K562 (cell line): ENCODE measurements around the gene SCMH1. TPM values are rescaled to one million over a fixed set of nuclear protein-coding genes. Genes with fewer than 3 reads are reported as not detected.
A peak's percentile ranks its signal among the peaks of the same experiment; 100 is the strongest.

ENCODE experiments used
- ATAC-seq: fragments of 200-7000 bp; cut with Tn5 transposase; 3 replicates; pipeline ENCODE4 v1.9.1; 2020; ENCODE audit warnings: moderate library complexity
- BruUV-seq: library from RNA; stranded (reverse); fragments of 400-500 nt; replicated peaks from 2 replicates; lab custom pipeline; 2021; lab: Mats Ljungman, UMichigan
- CTCF ChIA-PET: fragments of 300-600 bp; formaldehyde crosslinking; extraction: SDS; loops from one replicate; lab custom pipeline; 2021; ENCODE audit warnings: low intra/inter-chr PET ratio; lab: Yijun Ruan, JAX
- POLR2A ChIA-PET: fragments of 300-600, 350-650 bp; sonication (Branson Sonifier 250); formaldehyde crosslinking; extraction: SDS; loops from one replicate; lab custom pipeline; 2021; ENCODE audit warnings: antibody characterized with exemption, inconsistent platforms; lab: Yijun Ruan, JAX
- DNase-seq, 4 experiments: peaks; one replicate each; pipeline versions ENCODE4 v3.0.0 to v3.0.0-alpha.2; 2011 to 2018; ENCODE audit warnings: low spot score in 3 of 4, mixed read lengths in 3 of 4; ENCODE audit errors: extremely low read depth in 1 of 4
- FAIRE-seq: peaks from 2 replicates; lab custom pipeline; 2011; peaks lifted over from hg19 to GRCh38; lab: Jason Lieb, UNC
- H2AFZ ChIP-seq: 2 replicates; pipeline ENCODE4 v1.6.0; 2011; ENCODE audit warnings: low read depth, low read length, control low read depth, inconsistent platforms
- H3K27ac ChIP-seq: fragments of 200-600 bp; 3 replicates; pipeline ENCODE4 v1.8.0; 2011; ENCODE audit warnings: low read depth, mild to moderate bottlenecking, control low read depth, inconsistent platforms, low read length, moderate library complexity, mixed read lengths; ENCODE audit errors: extremely low read depth
- H3K27me3 ChIP-seq, 2 experiments: fragments of 300-600 bp in 1 of 2; 2 replicates in 1 of 2; 3 replicates in 1 of 2; pipeline versions ENCODE4 v1.6.0 to v1.8.0; 2011; ENCODE audit warnings: inconsistent platforms in 2 of 2, low read length in 2 of 2, mild to moderate bottlenecking in 1 of 2, mixed read lengths in 1 of 2, moderate library complexity in 1 of 2; ENCODE audit not compliant: control insufficient read depth in 2 of 2, insufficient read depth in 2 of 2
- H3K36me3 ChIP-seq: fragments of 300-600 bp; 3 replicates; pipeline ENCODE4 v1.8.0; 2011; ENCODE audit warnings: mild to moderate bottlenecking, low read length, inconsistent platforms; ENCODE audit not compliant: control insufficient read depth, insufficient read depth
- H3K4me1 ChIP-seq, 2 experiments: fragments of 200-600 bp in 1 of 2; replicated peaks in 1 of 2; 2 replicates in 1 of 2; 3 replicates in 1 of 2; pipeline versions ENCODE4 v1.5.1 to v1.8.0; 2011; ENCODE audit warnings: inconsistent platforms in 2 of 2, low read length in 2 of 2, mild to moderate bottlenecking in 1 of 2, mixed read lengths in 1 of 2, moderate library complexity in 1 of 2; ENCODE audit not compliant: control insufficient read depth in 2 of 2, insufficient read depth in 2 of 2
- H3K4me2 ChIP-seq: 2 replicates; pipeline ENCODE4 v1.6.1; 2011; ENCODE audit warnings: low read length, control low read depth, inconsistent platforms, mixed read lengths; ENCODE audit not compliant: insufficient read depth
- H3K4me3 ChIP-seq: fragments of 200-600 bp; sonication (generic), shearing (Covaris generic); 2 replicates; pipeline ENCODE4 v1.5.1; 2016; ENCODE audit warnings: control low read depth, inconsistent platforms
- H3K79me2 ChIP-seq: fragments of 200-600 bp; 3 replicates; pipeline ENCODE4 v1.8.0; 2011; ENCODE audit warnings: low read length, inconsistent platforms; ENCODE audit not compliant: control insufficient read depth, insufficient read depth
- H3K9ac ChIP-seq, 2 experiments: 2 replicates each; pipeline versions ENCODE4 v1.6.0 to v1.6.1; 2011; ENCODE audit warnings: low read depth in 2 of 2, low read length in 2 of 2, control low read depth in 1 of 2, inconsistent platforms in 1 of 2, mild to moderate bottlenecking in 1 of 2, mixed read lengths in 1 of 2; ENCODE audit not compliant: insufficient read depth in 1 of 2
- H3K9me1 ChIP-seq: one replicate; pipeline ENCODE4 v1.6.0; 2011; ENCODE audit warnings: inconsistent platforms, mild to moderate bottlenecking, low read length, moderate library complexity; ENCODE audit not compliant: control insufficient read depth, insufficient read depth
- H3K9me3 ChIP-seq: replicated peaks from 2 replicates; pipeline ENCODE4 v1.5.1; 2011; ENCODE audit warnings: low read depth, low read length, inconsistent platforms; ENCODE audit not compliant: control insufficient read depth, insufficient read depth
- H4K20me1 ChIP-seq: replicated peaks from 2 replicates; pipeline ENCODE4 v1.6.1; 2011; ENCODE audit warnings: low read length, inconsistent platforms, mixed read lengths; ENCODE audit not compliant: control insufficient read depth, insufficient read depth
- ETV5 ChIP-seq: sonication (generic); formaldehyde crosslinking; IDR thresholded peaks from 2 replicates; pipeline ENCODE4 v1.4.0; 2020; ENCODE audit warnings: low read depth, mild to moderate bottlenecking, missing genetic modification reagents
- FOXA3 ChIP-seq, 2 experiments: fragments of 450-650 bp in 1 of 2; sonication (generic) in 1 of 2; formaldehyde crosslinking; IDR thresholded peaks in 1 of 2; conservative IDR thresholded peaks in 1 of 2; 2 replicates each; pipeline versions ENCODE4 v1.4.0 to v1.8.0; 2020 to 2022; ENCODE audit warnings: mild to moderate bottlenecking in 2 of 2, missing genetic modification reagents in 1 of 2
- GABPB2 ChIP-seq: fragments of 250-450 bp; sonication (Bioruptor Pico); conservative IDR thresholded peaks from 2 replicates; pipeline ENCODE4 v1.5.1; 2021; ENCODE audit warnings: mild to moderate bottlenecking
- JUNB ChIP-seq: fragments of 450-650 bp; formaldehyde crosslinking; conservative IDR thresholded peaks from 2 replicates; pipeline ENCODE4 v1.4.0; 2020; ENCODE audit warnings: mild to moderate bottlenecking
- L3MBTL2 ChIP-seq: fragments of 450-650 bp; IDR thresholded peaks from 2 replicates; pipeline ENCODE4 v1.6.1; 2016; ENCODE audit warnings: mild to moderate bottlenecking, moderate library complexity
- WHSC1 ChIP-seq: IDR thresholded peaks from one replicate; pipeline ENCODE4 v1.6.1; 2012; ENCODE audit warnings: low read length, control low read depth, inconsistent platforms
- WGBS: fragments of 100-300 bp; shearing (Covaris generic); methylation state at CpG from one replicate; pipeline ENCODE4 v1.1.6; 2016; ENCODE audit warnings: low coverage, mixed read lengths; ENCODE audit not compliant: insufficient coverage; ENCODE audit errors: missing lambda C conversion rate; 5-methylcytosine and 5-hydroxymethylcytosine counted together
- in situ Hi-C: fragments of 300-500 bp; cut with MboI; formaldehyde crosslinking; loops from 4 replicates; pipeline ENCODE4 v1.15.0; 2018; ENCODE audit warnings: inconsistent platforms, mixed read lengths
- intact Hi-C: fragments of 100-400 bp; cut with micrococcal nuclease; formaldehyde crosslinking; loops from 2 replicates; pipeline ENCODE4 v1.14.2; 2022
- polyA plus RNA-seq, 8 experiments: library from polyadenylated mRNA; depleted of rRNA in 4 of 8; stranded (reverse) in 5 of 8; unstranded in 3 of 8; fragments of >200 nt; fragmentation: Nextera tagmentation in 2 of 8; fragmentation: Illumina TruSeq in 1 of 8; extraction: Ambion mirVana in 2 of 8; extraction: Trizol in 1 of 8; gene quantifications; 2 replicates each; pipeline versions ENCODE4 v1.2.1 to v1.2.3, GENCODE V29; 2011 to 2014; ENCODE audit warnings: inconsistent platforms in 1 of 8, missing spikeins in 1 of 8
- total RNA-seq, 7 experiments: library from RNA; depleted of rRNA in 6 of 7; stranded (reverse); fragments of >200 nt in 6 of 7; fragmentation: Illumina TruSeq in 2 of 7; extraction: Trizol in 2 of 7; gene quantifications; 2 replicates each; pipeline versions ENCODE4 v1.2.1 to v1.2.3, GENCODE V29; 2011 to 2021; ENCODE audit warnings: low replicate concordance in 1 of 7
- TF ChIP-seq, protein P1 (sequence below), 2 experiments: fragments of 450-650 bp in 1 of 2; sonication (generic) in 1 of 2; formaldehyde crosslinking in 1 of 2; IDR thresholded peaks in 1 of 2; conservative IDR thresholded peaks in 1 of 2; 2 replicates each; pipeline versions ENCODE4 v1.6.1 to v1.8.1; 2016 to 2023; ENCODE audit warnings: mild to moderate bottlenecking in 2 of 2, moderate library complexity in 2 of 2, inconsistent platforms in 1 of 2, missing genetic modification reagents in 1 of 2
- TF ChIP-seq, protein P2 (sequence below): fragments of 450-650 bp; formaldehyde crosslinking; IDR thresholded peaks from 2 replicates; pipeline ENCODE4 v1.4.0; 2020; ENCODE audit warnings: mild to moderate bottlenecking, mixed read lengths

SCMH1 gene
- total and polyA plus RNA-seq, 9 of the 15 experiments (the other 6 are each of a cell fraction or from before 2014, with no cell fraction given), result 8.5 to 37.0 (median 26.8) TPM

GRCh38 chr1:40986956-40987355 lies 255.2 kb downstream of the SCMH1 start:
- peaks cover 34% of the 10 kb centered on the region for H3K79me2 ChIP-seq
- 94% methylated on average over 3 of the region's 3 CpGs for WGBS
- H2AFZ ChIP-seq, result no peak overlapping the region
- no peak overlapping the region for H3K9ac ChIP-seq
- H3K36me3 ChIP-seq, result peaks cover 100% of the 10 kb centered on the region
- no peak; the same call in 1 of the 3 replicates for ATAC-seq
- ChIA-PET POLR2A (interaction anchor here (0.7 to 3.9 kb wide), 3 partner anchors 9 to 1793 kb away, joined by 3 to 24 read pairs (median 7); no protein-coding TSS in a partner anchor), CTCF (no interaction called here)
- H3K27me3 ChIP-seq, result no peaks in the 10 kb centered on the region
- peaks cover 3 to 8% of the 10 kb centered on the region in 2 experiments; a peak in 4 of 5 replicates for H3K4me1 ChIP-seq
- H3K4me3 ChIP-seq, result no peak overlapping the region
- no peak overlapping the region for H3K27ac ChIP-seq
- in situ Hi-C loops (no loop called here), intact Hi-C loops (no loop called here)
- DNase-seq, result no peak
- H3K9me1 ChIP-seq, result peaks cover 4% of the 10 kb centered on the region
- no peaks in the 10 kb centered on the region for H3K9me3 ChIP-seq
- BruUV-seq, result no TSS peak
- peaks cover 4% of the 10 kb centered on the region for H4K20me1 ChIP-seq
- H3K4me2 ChIP-seq, result no peak overlapping the region
- TF ChIP-seq WHSC1 (peak; percentile 61), JUNB (CRISPR knock-in tag) (no peak), FOXA3 (CRISPR knock-in tag; conservative IDR thresholded peaks at IDR 0.05 in 1 of 2, IDR thresholded peaks at IDR 0.05 in 1 of 2) (no peak), ETV5 (no peak), GABPB2 (CRISPR knock-in tag) (no peak), L3MBTL2 (no peak)
- TF ChIP-seq, protein P1, sequence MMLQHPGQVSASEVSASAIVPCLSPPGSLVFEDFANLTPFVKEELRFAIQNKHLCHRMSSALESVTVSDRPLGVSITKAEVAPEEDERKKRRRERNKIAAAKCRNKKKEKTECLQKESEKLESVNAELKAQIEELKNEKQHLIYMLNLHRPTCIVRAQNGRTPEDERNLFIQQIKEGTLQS (IDR thresholded peaks at IDR 0.05), result no peak
- TF ChIP-seq, protein P1 (CRISPR knock-in tag; conservative IDR thresholded peaks at IDR 0.05), result no peak
- TF ChIP-seq, protein P2, sequence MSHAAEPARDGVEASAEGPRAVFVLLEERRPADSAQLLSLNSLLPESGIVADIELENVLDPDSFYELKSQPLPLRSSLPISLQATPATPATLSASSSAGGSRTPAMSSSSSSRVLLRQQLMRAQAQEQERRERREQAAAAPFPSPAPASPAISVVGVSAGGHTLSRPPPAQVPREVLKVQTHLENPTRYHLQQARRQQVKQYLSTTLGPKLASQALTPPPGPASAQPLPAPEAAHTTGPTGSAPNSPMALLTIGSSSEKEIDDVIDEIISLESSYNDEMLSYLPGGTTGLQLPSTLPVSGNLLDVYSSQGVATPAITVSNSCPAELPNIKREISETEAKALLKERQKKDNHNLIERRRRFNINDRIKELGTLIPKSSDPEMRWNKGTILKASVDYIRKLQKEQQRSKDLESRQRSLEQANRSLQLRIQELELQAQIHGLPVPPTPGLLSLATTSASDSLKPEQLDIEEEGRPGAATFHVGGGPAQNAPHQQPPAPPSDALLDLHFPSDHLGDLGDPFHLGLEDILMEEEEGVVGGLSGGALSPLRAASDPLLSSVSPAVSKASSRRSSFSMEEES, result no peak
- FAIRE-seq, result no peak
